SK-N-SH treated with all-trans-retinoic acid at 6 μM for 48 hours (cell line): Measurements from ENCODE around the gene CLCF1.

Source experiments
- ATAC-seq: fragments of 200-7000 bp; cut with Tn5 transposase; 3 replicates; pipeline ENCODE4 v1.9.1; 2020; ENCODE audit warnings: mild to moderate bottlenecking, moderate library complexity
- ARNTL ChIP-seq: fragments of 450-650 bp; formaldehyde crosslinking; IDR thresholded peaks from 2 replicates; pipeline ENCODE4 v1.5.0; 2020; ENCODE audit warnings: low read depth, mild to moderate bottlenecking, moderate library complexity, borderline replicate concordance
- BACH2 ChIP-seq: fragments of 250-450 bp; sonication (Bioruptor Pico); IDR thresholded peaks from 2 replicates; pipeline ENCODE4 v1.9.0; 2021; ENCODE audit warnings: mild to moderate bottlenecking, borderline replicate concordance
- CREB5 ChIP-seq: fragments of 250-450 bp; sonication (Bioruptor Pico); IDR thresholded peaks from 2 replicates; pipeline ENCODE4 v1.5.1; 2020; ENCODE audit warnings: low read depth, mild to moderate bottlenecking, moderate library complexity
- CSDC2 ChIP-seq: fragments of 250-450 bp; sonication (Bioruptor Pico); IDR thresholded peaks from 2 replicates; pipeline ENCODE4 v1.5.0; 2020; ENCODE audit warnings: mild to moderate bottlenecking, moderate library complexity
- ESRRG ChIP-seq: fragments of 250-450 bp; sonication (Bioruptor Pico); IDR thresholded peaks from 2 replicates; pipeline ENCODE4 v1.6.1; 2021; ENCODE audit warnings: mild to moderate bottlenecking
- GLIS3 ChIP-seq: fragments of 250-450 bp; sonication (Bioruptor Pico); IDR thresholded peaks from 2 replicates; pipeline ENCODE4 v1.5.0; 2020; ENCODE audit warnings: mild to moderate bottlenecking, moderate library complexity
- ISL1 ChIP-seq: fragments of 250-450 bp; sonication (Bioruptor Pico); IDR thresholded peaks from 2 replicates; pipeline ENCODE4 v2.1.2; 2022; ENCODE audit warnings: mild to moderate bottlenecking, moderate library complexity
- OSR1 ChIP-seq: fragments of 250-450 bp; sonication (Bioruptor Pico); IDR thresholded peaks from 2 replicates; pipeline ENCODE4 v1.8.0; 2022; ENCODE audit warnings: moderate library complexity, mild to moderate bottlenecking, inconsistent platforms
- POU6F1 ChIP-seq: fragments of 250-450 bp; sonication (Bioruptor Pico); IDR thresholded peaks from 2 replicates; pipeline ENCODE4 v1.8.0; 2021; ENCODE audit warnings: low read depth, mild to moderate bottlenecking, moderate library complexity, borderline replicate concordance
- PPARA ChIP-seq: fragments of 250-450 bp; sonication (Bioruptor Pico); IDR thresholded peaks from 2 replicates; pipeline ENCODE4 v1.5.0; 2020; ENCODE audit warnings: mild to moderate bottlenecking, borderline replicate concordance
- SNAI2 ChIP-seq: fragments of 250-450 bp; sonication (Bioruptor Pico); IDR thresholded peaks from 2 replicates; pipeline ENCODE4 v1.5.0; 2020; ENCODE audit warnings: mild to moderate bottlenecking, moderate library complexity
- TCF4 ChIP-seq: fragments of 250-450 bp; sonication (Bioruptor Pico); IDR thresholded peaks from 2 replicates; pipeline ENCODE4 v1.8.0; 2021; ENCODE audit warnings: mild to moderate bottlenecking, moderate library complexity, borderline replicate concordance
- TOX ChIP-seq: fragments of 250-450 bp; sonication (Bioruptor Pico); IDR thresholded peaks from 2 replicates; pipeline ENCODE4 v1.8.0; 2021; ENCODE audit warnings: mild to moderate bottlenecking, moderate library complexity, borderline replicate concordance
- ZC3H10 ChIP-seq: fragments of 250-450 bp; sonication (Bioruptor Pico); IDR thresholded peaks from 2 replicates; pipeline ENCODE4 v1.5.1; 2021; ENCODE audit warnings: mild to moderate bottlenecking, moderate library complexity
- ZFP3 ChIP-seq: fragments of 250-450 bp; sonication (Bioruptor Pico); IDR thresholded peaks from 2 replicates; pipeline ENCODE4 v1.5.0; 2020; ENCODE audit warnings: mild to moderate bottlenecking, moderate library complexity
- ZFP30 ChIP-seq: fragments of 450-650 bp; formaldehyde crosslinking; IDR thresholded peaks from 2 replicates; pipeline ENCODE4 v1.5.0; 2022; ENCODE audit warnings: mild to moderate bottlenecking, moderate library complexity
- ZNF565 ChIP-seq: fragments of 450-650 bp; formaldehyde crosslinking; conservative IDR thresholded peaks from 2 replicates; pipeline ENCODE4 v1.5.0; 2020; ENCODE audit warnings: low read depth, mild to moderate bottlenecking, moderate library complexity
- ZNF70 ChIP-seq: fragments of 450-650 bp; formaldehyde crosslinking; IDR thresholded peaks from 2 replicates; pipeline ENCODE4 v1.5.0; 2020; ENCODE audit warnings: mild to moderate bottlenecking, moderate library complexity
- ZNF8 ChIP-seq: fragments of 450-650 bp; formaldehyde crosslinking; IDR thresholded peaks from 2 replicates; pipeline ENCODE4 v1.5.0; 2020; ENCODE audit warnings: mild to moderate bottlenecking, moderate library complexity
- TF ChIP-seq, protein P1 (sequence below): fragments of 250-450 bp; sonication (Bioruptor Pico); IDR thresholded peaks from 2 replicates; pipeline ENCODE4 v1.8.0; 2020; ENCODE audit warnings: mild to moderate bottlenecking, moderate library complexity, borderline replicate concordance
- TF ChIP-seq, protein P2 (sequence below): fragments of 250-450 bp; sonication (Bioruptor Pico); IDR thresholded peaks from 2 replicates; pipeline ENCODE4 v1.5.1; 2021; ENCODE audit warnings: mild to moderate bottlenecking, moderate library complexity

CLCF1 gene

DNA sequence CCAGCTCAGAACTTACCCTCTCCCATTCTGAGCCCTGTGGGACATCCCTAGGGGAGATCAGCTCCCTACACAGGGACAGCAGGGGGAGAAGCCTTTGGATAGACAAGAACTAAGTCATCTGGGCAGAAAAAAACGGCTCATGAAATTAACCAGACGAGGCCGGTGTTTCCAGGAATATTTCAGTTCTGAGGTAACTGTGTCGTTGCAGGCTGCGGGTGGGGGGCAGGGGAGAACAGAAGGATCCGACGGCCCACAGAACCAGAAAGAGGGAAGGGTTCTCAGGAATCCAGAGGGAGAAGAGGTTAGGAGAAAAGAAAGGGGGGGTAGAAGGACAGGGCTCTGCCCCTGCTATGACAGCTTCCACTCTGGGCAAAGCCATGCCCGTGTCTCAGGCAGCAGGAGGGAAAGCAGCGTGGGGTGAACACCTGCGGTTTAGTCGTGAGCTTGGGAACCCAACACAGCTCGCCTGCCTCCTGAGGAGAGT lies 3.6 kb downstream of the CLCF1 start:
- no peak for TF ChIP-seq SNAI2
- no peak for ATAC-seq

DNA sequence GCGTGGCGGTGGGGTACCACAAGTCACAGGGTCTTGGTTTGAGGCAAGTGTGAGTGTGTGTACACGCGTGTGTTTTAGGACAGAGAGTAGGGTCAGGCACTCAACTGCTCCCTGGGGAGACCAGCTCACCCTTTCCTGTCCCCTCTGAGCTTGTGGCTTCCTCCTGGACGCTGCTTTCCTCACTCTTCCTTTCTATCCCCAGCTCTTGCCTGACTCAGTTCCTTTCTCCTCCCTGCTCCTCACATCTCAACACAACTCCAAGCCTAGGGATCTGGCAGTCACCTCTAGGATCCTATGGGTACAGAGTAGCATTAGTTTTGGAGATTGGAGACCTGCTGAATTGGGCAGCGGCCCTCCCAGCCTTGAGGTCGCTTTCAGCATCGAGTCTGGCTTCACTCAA lies 4.1 kb downstream of the CLCF1 start:
- TF ChIP-seq CSDC2 (CRISPR knock-in tag) (no peak), ZNF565 (CRISPR knock-in tag) (no peak), ZC3H10 (no peak), BACH2 (CRISPR knock-in tag) (no peak), SNAI2 (no peak), OSR1 (no peak), CREB5 (CRISPR knock-in tag) (no peak)
- TF ChIP-seq, protein P1, sequence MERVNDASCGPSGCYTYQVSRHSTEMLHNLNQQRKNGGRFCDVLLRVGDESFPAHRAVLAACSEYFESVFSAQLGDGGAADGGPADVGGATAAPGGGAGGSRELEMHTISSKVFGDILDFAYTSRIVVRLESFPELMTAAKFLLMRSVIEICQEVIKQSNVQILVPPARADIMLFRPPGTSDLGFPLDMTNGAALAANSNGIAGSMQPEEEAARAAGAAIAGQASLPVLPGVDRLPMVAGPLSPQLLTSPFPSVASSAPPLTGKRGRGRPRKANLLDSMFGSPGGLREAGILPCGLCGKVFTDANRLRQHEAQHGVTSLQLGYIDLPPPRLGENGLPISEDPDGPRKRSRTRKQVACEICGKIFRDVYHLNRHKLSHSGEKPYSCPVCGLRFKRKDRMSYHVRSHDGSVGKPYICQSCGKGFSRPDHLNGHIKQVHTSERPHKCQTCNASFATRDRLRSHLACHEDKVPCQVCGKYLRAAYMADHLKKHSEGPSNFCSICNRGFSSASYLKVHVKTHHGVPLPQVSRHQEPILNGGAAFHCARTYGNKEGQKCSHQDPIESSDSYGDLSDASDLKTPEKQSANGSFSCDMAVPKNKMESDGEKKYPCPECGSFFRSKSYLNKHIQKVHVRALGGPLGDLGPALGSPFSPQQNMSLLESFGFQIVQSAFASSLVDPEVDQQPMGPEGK, result no peak
- TF ChIP-seq, protein P2, sequence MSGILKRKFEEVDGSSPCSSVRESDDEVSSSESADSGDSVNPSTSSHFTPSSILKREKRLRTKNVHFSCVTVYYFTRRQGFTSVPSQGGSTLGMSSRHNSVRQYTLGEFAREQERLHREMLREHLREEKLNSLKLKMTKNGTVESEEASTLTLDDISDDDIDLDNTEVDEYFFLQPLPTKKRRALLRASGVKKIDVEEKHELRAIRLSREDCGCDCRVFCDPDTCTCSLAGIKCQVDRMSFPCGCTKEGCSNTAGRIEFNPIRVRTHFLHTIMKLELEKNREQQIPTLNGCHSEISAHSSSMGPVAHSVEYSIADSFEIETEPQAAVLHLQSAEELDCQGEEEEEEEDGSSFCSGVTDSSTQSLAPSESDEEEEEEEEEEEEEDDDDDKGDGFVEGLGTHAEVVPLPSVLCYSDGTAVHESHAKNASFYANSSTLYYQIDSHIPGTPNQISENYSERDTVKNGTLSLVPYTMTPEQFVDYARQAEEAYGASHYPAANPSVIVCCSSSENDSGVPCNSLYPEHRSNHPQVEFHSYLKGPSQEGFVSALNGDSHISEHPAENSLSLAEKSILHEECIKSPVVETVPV, result no peak
- no peak for ATAC-seq

- TF ChIP-seq CSDC2 (CRISPR knock-in tag) (no peak), ZC3H10 (no peak), GLIS3 (CRISPR knock-in tag) (no peak), CREB5 (CRISPR knock-in tag) (no peak), BACH2 (CRISPR knock-in tag) (no peak), SNAI2 (no peak), TCF4 (CRISPR knock-in tag) (no peak), ESRRG (CRISPR knock-in tag) (no peak), ZNF70 (CRISPR knock-in tag) (no peak), POU6F1 (CRISPR knock-in tag) (no peak), TOX (CRISPR knock-in tag) (no peak), ZNF565 (CRISPR knock-in tag) (no peak)
- ATAC-seq, result no peak
Measured at GRCh38 chr11:67368621-67369020, 4.8 kb downstream of the CLCF1 start.

DNA sequence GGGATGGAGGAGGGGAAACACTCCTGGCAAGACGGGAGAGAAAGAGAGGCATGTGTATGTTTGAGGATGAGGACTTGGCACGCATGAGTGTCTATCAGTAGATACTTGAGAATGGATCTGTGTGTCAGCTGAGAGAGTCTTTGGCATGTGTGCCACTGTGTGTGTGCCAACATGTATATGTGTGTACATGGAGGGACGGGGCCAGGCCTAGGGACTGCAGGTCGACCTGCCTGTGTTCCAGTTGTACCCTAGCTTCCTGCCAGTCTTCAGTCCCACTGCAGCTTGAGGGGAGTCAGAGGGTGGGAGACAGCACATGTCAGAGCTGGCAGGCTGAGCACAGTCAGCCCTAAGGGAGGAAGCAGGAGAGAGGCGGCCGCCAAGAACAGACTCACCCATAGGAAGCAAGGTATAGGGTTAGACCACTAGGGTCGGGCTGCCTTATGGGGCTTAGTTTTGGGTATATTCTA lies 5.6 kb downstream of the CLCF1 start:
- no peak for TF ChIP-seq POU6F1 (CRISPR knock-in tag)
- TF ChIP-seq, protein P1, result no peak
- TF ChIP-seq ZC3H10, result no peak
- no peak for TF ChIP-seq SNAI2
- TF ChIP-seq, protein P2, result no peak
- TF ChIP-seq ZNF70 (CRISPR knock-in tag), result no peak
- TF ChIP-seq ZNF8 (CRISPR knock-in tag), result no peak
- no peak for TF ChIP-seq OSR1
- TF ChIP-seq CSDC2 (CRISPR knock-in tag), result no peak
- TF ChIP-seq ESRRG (CRISPR knock-in tag), result no peak
- no peak for TF ChIP-seq PPARA
- no peak for TF ChIP-seq ZFP30 (CRISPR knock-in tag)
- no peak for TF ChIP-seq ARNTL (CRISPR knock-in tag)
- TF ChIP-seq ISL1 (CRISPR knock-in tag), result no peak
- no peak for TF ChIP-seq BACH2 (CRISPR knock-in tag)
- no peak for TF ChIP-seq ZNF565 (CRISPR knock-in tag)
- no peak for TF ChIP-seq ZFP3 (CRISPR knock-in tag)
- TF ChIP-seq TCF4 (CRISPR knock-in tag), result no peak
- no peak for TF ChIP-seq TOX (CRISPR knock-in tag)

More for the DNA sequence above, 5.6 kb downstream of the CLCF1 start:
- ATAC-seq, result no peak
